Measurements from ENCODE around the gene FXYD5. TPM values are rescaled to one million over a fixed set of nuclear protein-coding genes. Genes with fewer than 3 reads are reported as not detected.

Gene FXYD5
- total and polyA plus RNA-seq, 10 of the 15 experiments (the other 5 are each of a cell fraction or from before 2014, with no cell fraction given): 30.0 to 159 (median 93.9) TPM

- peak; percentile 36; the same call in 1 of the 2 replicates for TF ChIP-seq DPF2 (IDR thresholded peaks at IDR 0.05)
- TF ChIP-seq HDGF (IDR thresholded peaks at IDR 0.05): peak; percentile 64; the same call in 1 of the 2 replicates
- peak; percentile 74 for TF ChIP-seq POLR2A (IDR thresholded peaks at IDR 0.05; ENCODE audit: low read depth, low read length)
- no peak for TF ChIP-seq FOXM1 (IDR thresholded peaks at IDR 0.05; ENCODE audit: low read depth, low read length)
Observed at GRCh38 chr19:35154525-35155406, at the start of gene FXYD5 (continued).

- H4K20me1 ChIP-seq (ENCODE audit: control insufficient read depth, insufficient read depth): no peaks in the 10 kb centered on the region
- intact Hi-C loops (cut with micrococcal nuclease; ENCODE audit: unreplicated experiment) (no loop called here), in situ Hi-C loops (cut with MboI) (no loop called here)
- RAD21 ChIA-PET (ENCODE audit: unreplicated experiment): no interaction called here
- no peaks in the 10 kb centered on the region for H3K79me2 ChIP-seq (ENCODE audit: control insufficient read depth, insufficient read depth, low read length)
- no peak overlapping the region for H3K4me3 ChIP-seq
- POLR2A ChIA-PET: no interaction called here
- no peak for ATAC-seq
- no peak for TF ChIP-seq FOXM1 (IDR thresholded peaks at IDR 0.05; ENCODE audit: low read depth, low read length)
- no peak for TF ChIP-seq NKRF (conservative IDR thresholded peaks at IDR 0.05)
- no peak for TF ChIP-seq PKNOX1 (IDR thresholded peaks at IDR 0.05)
- TF ChIP-seq ZNF384 (IDR thresholded peaks at IDR 0.05; ENCODE audit: borderline replicate concordance, low read depth, low read length): no peak
- no peak for TF ChIP-seq TCF12 (IDR thresholded peaks at IDR 0.05; ENCODE audit: low read depth, low read length)
- no peak for TF ChIP-seq RCOR1 (conservative IDR thresholded peaks at IDR 0.05; ENCODE audit: low read depth, low read length)
- TF ChIP-seq ZNF622 (IDR thresholded peaks at IDR 0.05): no peak
- TF ChIP-seq KDM1A (IDR thresholded peaks at IDR 0.05; ENCODE audit: borderline replicate concordance): no peak
- TF ChIP-seq SREBF2 (IDR thresholded peaks at IDR 0.05; ENCODE audit: low read length): no peak
- no peak for TF ChIP-seq MTA3 (IDR thresholded peaks at IDR 0.05; ENCODE audit: borderline replicate concordance, low read length)
- no peak for TF ChIP-seq ZNF24 (IDR thresholded peaks at IDR 0.05)
- no peak for TF ChIP-seq EZH2 (IDR thresholded peaks at IDR 0.05; ENCODE audit: borderline replicate concordance, control insufficient read depth, low read depth, low read length)
- no peak for TF ChIP-seq NFYA (IDR thresholded peaks at IDR 0.05; ENCODE audit: borderline replicate concordance, low read depth, low read length)
- no peak for TF ChIP-seq ATF7 (IDR thresholded peaks at IDR 0.05; ENCODE audit: low read depth)
- no peak for TF ChIP-seq POLR2AphosphoS2 (IDR thresholded peaks at IDR 0.05; ENCODE audit: low read depth, low read length)
- TF ChIP-seq STAT1 (conservative IDR thresholded peaks at IDR 0.05): no peak
- FAIRE-seq: no peak
- no peaks in the 10 kb centered on the region; the same call in 2 of the 3 replicates for H3K9me3 ChIP-seq (replicated peaks; ENCODE audit: control insufficient read depth, insufficient read depth, low read length)
- no TSS peak for BruUV-seq (replicated peaks)
- no peaks in the 10 kb centered on the region for H3K4me1 ChIP-seq (ENCODE audit: control insufficient read depth, insufficient read depth, low read length)
- CTCF ChIA-PET: no interaction called here
- no peak overlapping the region for H3K27ac ChIP-seq (ENCODE audit: control insufficient read depth, insufficient read depth)
- peaks cover 0 to 2% of the 10 kb centered on the region in 2 experiments; a peak in 1 of 4 replicates for H3K27me3 ChIP-seq (replicated peaks in 1 of 2; ENCODE audit: control insufficient read depth in 2 of 2, insufficient read depth in 2 of 2, low read length in 1 of 2)
- H2AFZ ChIP-seq (ENCODE audit: control insufficient read depth, low read depth, low read length): no peak overlapping the region
- H3K9ac ChIP-seq (ENCODE audit: control insufficient read depth, insufficient read depth, low read length): no peak overlapping the region
- no peak for DNase-seq (ENCODE audit: low read depth, low spot score)
- H3K4me2 ChIP-seq (ENCODE audit: control insufficient read depth, insufficient read depth): no peak overlapping the region
- SMC1A ChIA-PET (ENCODE audit: uncharacterized antibody, unreplicated experiment): no interaction called here
- WGBS (ENCODE audit: insufficient coverage, insufficient replicate concordance, low lambda C conversion rate, missing lambda C conversion rate): 72% methylated on average over 6 of the region's 6 CpGs
- H3K36me3 ChIP-seq (ENCODE audit: control insufficient read depth in 2 of 2, insufficient read depth in 2 of 2, low read length in 1 of 2): no peaks in the 10 kb centered on the region
Observed at GRCh38 chr19:35105047-35105410, 49.5 kb upstream of the FXYD5 start.

Measured in GM12878 (cell line).